ENCODE results near the gene IKZF1. TPM values are rescaled to one million over a fixed set of nuclear protein-coding genes. Genes with fewer than 3 reads are reported as not detected.

The IKZF1 gene
- total and polyA plus RNA-seq, 2 of the 13 experiments (the other 11 are each of a cell fraction or from before 2014, with no cell fraction given) = not detected

- no peak for TF ChIP-seq ZBTB25 (CRISPR knock-in tag; IDR thresholded peaks at IDR 0.05)
- TF ChIP-seq FOXK2 (IDR thresholded peaks at IDR 0.05) = no peak
- no peak for TF ChIP-seq BATF2 (CRISPR knock-in tag; IDR thresholded peaks at IDR 0.05)
- no peak for TF ChIP-seq ZNF552 (CRISPR knock-in tag; IDR thresholded peaks at IDR 0.05; ENCODE audit: borderline replicate concordance)
Observed at GRCh38 chr7:50339990-50340500, 35.5 kb downstream of the IKZF1 start (continued).

GRCh38 chr7:50341724-50342123, 37.2 kb downstream of the IKZF1 start:
- no peaks in the 10 kb centered on the region for H3K4me1 ChIP-seq (ENCODE audit: insufficient read depth, low read length)
- in situ Hi-C loops (cut with HindIII; ENCODE audit: extremely low pct_ligation_motif_present, low pct_unique_long_range_greater_than_20kb) (no loop called here), intact Hi-C loops (cut with micrococcal nuclease; ENCODE audit: unreplicated experiment) (no loop called here)
- ATAC-seq (no peak), FAIRE-seq (no peak), DNase-seq (ENCODE audit: low spot score) (no peak)
- 3% methylated on average over 1 of the region's 1 CpG for WGBS (ENCODE audit: low lambda C conversion rate)
- H4K20me1 ChIP-seq (ENCODE audit: insufficient read depth, low read length) = no peaks in the 10 kb centered on the region
- no peaks in the 10 kb centered on the region for H3K79me2 ChIP-seq (ENCODE audit: insufficient read depth, low read length)
- H3K27ac ChIP-seq (ENCODE audit: extremely low read length, insufficient read depth, low read length) = no peak overlapping the region
- BruUV-seq (replicated peaks) = no TSS peak
- TF ChIP-seq CEBPG (CRISPR knock-in tag; IDR thresholded peaks at IDR 0.05) = no peak
- ChIA-PET CTCF (ENCODE audit: low intra/inter-chr PET ratio, low total read pairs) (no interaction called here), POLR2A (no interaction called here)
- no peaks in the 10 kb centered on the region for H3K36me3 ChIP-seq (replicated peaks in 1 of 2; ENCODE audit: control insufficient read depth in 1 of 2, insufficient read depth in 2 of 2, low read length in 2 of 2)
- no peak overlapping the region for H3K4me3 ChIP-seq (replicated peaks in 1 of 3; ENCODE audit: insufficient read depth in 1 of 3, low read depth in 2 of 3, low read length in 3 of 3)
- H3K4me2 ChIP-seq (ENCODE audit: low read depth, low read length) = no peak overlapping the region
- H3K9me3 ChIP-seq (ENCODE audit: low read length) = no peaks in the 10 kb centered on the region
- no peak overlapping the region for H3K9ac ChIP-seq (ENCODE audit: insufficient read depth, low read depth, low read length)
- peaks cover 2 to 19% of the 10 kb centered on the region in 2 experiments; a peak in 2 of 5 replicates for H3K27me3 ChIP-seq (ENCODE audit: control insufficient read depth in 1 of 2, insufficient read depth in 2 of 2, low read length in 2 of 2)
- H2AFZ ChIP-seq (ENCODE audit: low read length) = no peak overlapping the region

- 9% methylated on average over 8 of the region's 8 CpGs for WGBS (ENCODE audit: low lambda C conversion rate)
Observed at GRCh38 chr7:50342616-50343114, 38.1 kb downstream of the IKZF1 start.

More at GRCh38 chr7:50342616-50343114, 38.1 kb downstream of the IKZF1 start:
- Histone ChIP-seq H3K27me3 (ENCODE audit: control insufficient read depth in 1 of 2, insufficient read depth in 2 of 2, low read length in 2 of 2) (peaks cover 2 to 15% of the 10 kb centered on the region in 2 experiments; a peak in 2 of 5 replicates), H3K36me3 (replicated peaks in 1 of 2; ENCODE audit: control insufficient read depth in 1 of 2, insufficient read depth in 2 of 2, low read length in 2 of 2) (no peaks in the 10 kb centered on the region), H3K9me3 (ENCODE audit: low read length) (no peaks in the 10 kb centered on the region), H4K20me1 (ENCODE audit: insufficient read depth, low read length) (no peaks in the 10 kb centered on the region), H3K4me1 (ENCODE audit: insufficient read depth, low read length) (no peaks in the 10 kb centered on the region), H3K27ac (ENCODE audit: extremely low read length, insufficient read depth, low read length) (no peak overlapping the region), H3K9ac (ENCODE audit: insufficient read depth, low read depth, low read length) (no peak overlapping the region), H3K79me2 (ENCODE audit: insufficient read depth, low read length) (no peaks in the 10 kb centered on the region), H3K4me2 (ENCODE audit: low read depth, low read length) (no peak overlapping the region), H3K4me3 (replicated peaks in 1 of 3; ENCODE audit: insufficient read depth in 1 of 3, low read depth in 2 of 3, low read length in 3 of 3) (no peak overlapping the region), H2AFZ (ENCODE audit: low read length) (no peak overlapping the region)
- no peak for TF ChIP-seq ZNF766 (CRISPR knock-in tag; IDR thresholded peaks at IDR 0.05; ENCODE audit: borderline replicate concordance)
- no peak for TF ChIP-seq ZNF616 (CRISPR knock-in tag; IDR thresholded peaks at IDR 0.05; ENCODE audit: low read depth)
- TF ChIP-seq ZNF354B (CRISPR knock-in tag; IDR thresholded peaks at IDR 0.05) = no peak
- TF ChIP-seq PRMT3 (CRISPR knock-in tag; IDR thresholded peaks at IDR 0.05; ENCODE audit: borderline replicate concordance, low read depth) = no peak
- TF ChIP-seq ZNF850 (CRISPR knock-in tag; conservative IDR thresholded peaks at IDR 0.05) = no peak
- no peak for FAIRE-seq
- DNase-seq (ENCODE audit: low spot score) = no peak
- CTCF ChIA-PET (ENCODE audit: low intra/inter-chr PET ratio, low total read pairs) = no interaction called here
- ATAC-seq = no peak
- POLR2A ChIA-PET = no interaction called here
- no TSS peak for BruUV-seq (replicated peaks)
- in situ Hi-C loops (cut with HindIII; ENCODE audit: extremely low pct_ligation_motif_present, low pct_unique_long_range_greater_than_20kb) = no loop called here
- intact Hi-C loops (cut with micrococcal nuclease; ENCODE audit: unreplicated experiment) = no loop called here
